GM23338 (cell line): Measurements from ENCODE around the gene DGKE.

Experiments used
- CREB1 ChIP-seq: fragments of 250-450 bp; sonication (Bioruptor Pico); IDR thresholded peaks from 2 replicates; pipeline ENCODE4 v1.5.0; 2020; ENCODE audit warnings: low read depth, mild to moderate bottlenecking, moderate library complexity
- EZH2 ChIP-seq: fragments of 200-600 bp; sonication (generic); IDR thresholded peaks from one replicate; pipeline ENCODE4 v1.8.0; 2017; ENCODE audit warnings: antibody characterized with exemption, mild to moderate bottlenecking, low read depth; ENCODE audit not compliant: unreplicated experiment
- EZH2phosphoT487 ChIP-seq: fragments of 200-600 bp; sonication (generic); IDR thresholded peaks from one replicate; pipeline ENCODE4 v1.8.1; 2018; ENCODE audit warnings: antibody characterized with exemption; ENCODE audit not compliant: unreplicated experiment
- POLR2AphosphoS5 ChIP-seq: IDR thresholded peaks from 2 replicates; pipeline ENCODE4 v1.6.1; 2016; ENCODE audit warnings: antibody characterized with exemption, low read depth
- STAT1 ChIP-seq: IDR thresholded peaks from one replicate; pipeline ENCODE4 v1.6.1; 2016; ENCODE audit warnings: antibody characterized with exemption; ENCODE audit not compliant: unreplicated experiment
- ZNF114 ChIP-seq: fragments of 250-450 bp; sonication (Bioruptor Pico); IDR thresholded peaks from 2 replicates; pipeline ENCODE4 v1.5.0; 2020; ENCODE audit warnings: mild to moderate bottlenecking, moderate library complexity
- ZNF331 ChIP-seq: fragments of 250-450 bp; sonication (Bioruptor Pico); IDR thresholded peaks from 2 replicates; pipeline ENCODE4 v1.5.0; 2020; ENCODE audit warnings: low read depth, mild to moderate bottlenecking, moderate library complexity
- TF ChIP-seq, protein P1 (sequence below), 2 experiments: fragments of 200-600 bp in 1 of 2; sonication (generic) in 1 of 2; conservative IDR thresholded peaks; 2 replicates each; pipeline versions ENCODE4 v1.5.1 to v1.6.1; 2016 to 2017; ENCODE audit warnings: antibody characterized with exemption in 2 of 2, low read depth in 2 of 2, mild to moderate bottlenecking in 2 of 2, moderate library complexity in 1 of 2
- TF ChIP-seq, protein P2 (sequence below): IDR thresholded peaks from one replicate; pipeline ENCODE4 v1.6.1; 2018; ENCODE audit warnings: antibody characterized with exemption; ENCODE audit not compliant: unreplicated experiment
- TF ChIP-seq, protein P3 (sequence below): IDR thresholded peaks from 2 replicates; pipeline ENCODE4 v1.6.1; 2016; ENCODE audit warnings: antibody characterized with exemption

DNA sequence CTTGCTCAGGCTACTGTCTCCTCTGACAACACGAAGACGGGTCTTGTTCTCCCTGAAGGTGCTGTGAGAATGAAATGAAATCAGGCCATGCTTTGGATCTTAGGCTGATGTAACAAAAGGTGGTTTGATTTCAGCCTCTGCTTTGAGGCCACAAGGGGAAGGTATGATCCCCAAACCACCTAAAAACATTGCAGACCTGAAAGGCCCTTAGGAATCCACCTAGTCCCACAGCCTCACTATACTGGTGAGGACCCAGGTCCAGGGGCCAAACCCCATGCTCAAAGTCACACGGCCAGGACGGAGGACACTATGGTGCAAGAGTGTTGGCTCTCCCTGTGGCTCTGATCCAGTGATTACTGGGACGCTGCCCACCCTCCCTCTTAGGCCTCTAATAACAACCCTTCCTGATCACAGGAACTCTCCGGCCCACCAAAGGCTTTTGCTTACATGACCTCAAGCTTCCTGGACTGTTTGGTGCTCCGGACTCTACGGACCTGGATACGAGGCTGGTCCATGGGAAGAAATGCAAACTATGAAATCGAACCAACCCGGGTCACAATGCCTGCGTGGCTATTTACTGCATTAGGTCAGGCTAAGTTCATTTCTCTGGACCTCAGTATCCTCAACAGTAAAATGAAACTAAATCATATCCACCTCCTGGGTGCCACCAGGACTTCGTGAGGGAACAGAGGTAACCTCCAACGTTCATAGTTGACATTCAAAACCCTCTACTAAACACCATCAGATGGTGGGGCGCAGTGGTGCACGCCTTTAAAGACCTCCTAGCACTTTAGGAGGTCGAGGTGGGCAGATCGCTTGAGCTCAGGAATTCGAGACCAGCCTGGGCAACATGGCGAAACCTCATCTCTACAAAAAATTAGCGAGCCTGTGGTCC, 78.4 kb downstream of the DGKE start:
- TF ChIP-seq EZH2phosphoT487 (no peak), ZNF114 (no peak), EZH2 (no peak), POLR2AphosphoS5 (no peak), CREB1 (CRISPR knock-in tag) (no peak), STAT1 (no peak), ZNF331 (CRISPR knock-in tag) (no peak)
- TF ChIP-seq, protein P1, sequence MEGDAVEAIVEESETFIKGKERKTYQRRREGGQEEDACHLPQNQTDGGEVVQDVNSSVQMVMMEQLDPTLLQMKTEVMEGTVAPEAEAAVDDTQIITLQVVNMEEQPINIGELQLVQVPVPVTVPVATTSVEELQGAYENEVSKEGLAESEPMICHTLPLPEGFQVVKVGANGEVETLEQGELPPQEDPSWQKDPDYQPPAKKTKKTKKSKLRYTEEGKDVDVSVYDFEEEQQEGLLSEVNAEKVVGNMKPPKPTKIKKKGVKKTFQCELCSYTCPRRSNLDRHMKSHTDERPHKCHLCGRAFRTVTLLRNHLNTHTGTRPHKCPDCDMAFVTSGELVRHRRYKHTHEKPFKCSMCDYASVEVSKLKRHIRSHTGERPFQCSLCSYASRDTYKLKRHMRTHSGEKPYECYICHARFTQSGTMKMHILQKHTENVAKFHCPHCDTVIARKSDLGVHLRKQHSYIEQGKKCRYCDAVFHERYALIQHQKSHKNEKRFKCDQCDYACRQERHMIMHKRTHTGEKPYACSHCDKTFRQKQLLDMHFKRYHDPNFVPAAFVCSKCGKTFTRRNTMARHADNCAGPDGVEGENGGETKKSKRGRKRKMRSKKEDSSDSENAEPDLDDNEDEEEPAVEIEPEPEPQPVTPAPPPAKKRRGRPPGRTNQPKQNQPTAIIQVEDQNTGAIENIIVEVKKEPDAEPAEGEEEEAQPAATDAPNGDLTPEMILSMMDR (conservative IDR thresholded peaks at IDR 0.05; ENCODE audit: low read depth in 2 of 2): no peak
- TF ChIP-seq, protein P2, sequence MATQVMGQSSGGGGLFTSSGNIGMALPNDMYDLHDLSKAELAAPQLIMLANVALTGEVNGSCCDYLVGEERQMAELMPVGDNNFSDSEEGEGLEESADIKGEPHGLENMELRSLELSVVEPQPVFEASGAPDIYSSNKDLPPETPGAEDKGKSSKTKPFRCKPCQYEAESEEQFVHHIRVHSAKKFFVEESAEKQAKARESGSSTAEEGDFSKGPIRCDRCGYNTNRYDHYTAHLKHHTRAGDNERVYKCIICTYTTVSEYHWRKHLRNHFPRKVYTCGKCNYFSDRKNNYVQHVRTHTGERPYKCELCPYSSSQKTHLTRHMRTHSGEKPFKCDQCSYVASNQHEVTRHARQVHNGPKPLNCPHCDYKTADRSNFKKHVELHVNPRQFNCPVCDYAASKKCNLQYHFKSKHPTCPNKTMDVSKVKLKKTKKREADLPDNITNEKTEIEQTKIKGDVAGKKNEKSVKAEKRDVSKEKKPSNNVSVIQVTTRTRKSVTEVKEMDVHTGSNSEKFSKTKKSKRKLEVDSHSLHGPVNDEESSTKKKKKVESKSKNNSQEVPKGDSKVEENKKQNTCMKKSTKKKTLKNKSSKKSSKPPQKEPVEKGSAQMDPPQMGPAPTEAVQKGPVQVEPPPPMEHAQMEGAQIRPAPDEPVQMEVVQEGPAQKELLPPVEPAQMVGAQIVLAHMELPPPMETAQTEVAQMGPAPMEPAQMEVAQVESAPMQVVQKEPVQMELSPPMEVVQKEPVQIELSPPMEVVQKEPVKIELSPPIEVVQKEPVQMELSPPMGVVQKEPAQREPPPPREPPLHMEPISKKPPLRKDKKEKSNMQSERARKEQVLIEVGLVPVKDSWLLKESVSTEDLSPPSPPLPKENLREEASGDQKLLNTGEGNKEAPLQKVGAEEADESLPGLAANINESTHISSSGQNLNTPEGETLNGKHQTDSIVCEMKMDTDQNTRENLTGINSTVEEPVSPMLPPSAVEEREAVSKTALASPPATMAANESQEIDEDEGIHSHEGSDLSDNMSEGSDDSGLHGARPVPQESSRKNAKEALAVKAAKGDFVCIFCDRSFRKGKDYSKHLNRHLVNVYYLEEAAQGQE: no peak
- TF ChIP-seq, protein P3, sequence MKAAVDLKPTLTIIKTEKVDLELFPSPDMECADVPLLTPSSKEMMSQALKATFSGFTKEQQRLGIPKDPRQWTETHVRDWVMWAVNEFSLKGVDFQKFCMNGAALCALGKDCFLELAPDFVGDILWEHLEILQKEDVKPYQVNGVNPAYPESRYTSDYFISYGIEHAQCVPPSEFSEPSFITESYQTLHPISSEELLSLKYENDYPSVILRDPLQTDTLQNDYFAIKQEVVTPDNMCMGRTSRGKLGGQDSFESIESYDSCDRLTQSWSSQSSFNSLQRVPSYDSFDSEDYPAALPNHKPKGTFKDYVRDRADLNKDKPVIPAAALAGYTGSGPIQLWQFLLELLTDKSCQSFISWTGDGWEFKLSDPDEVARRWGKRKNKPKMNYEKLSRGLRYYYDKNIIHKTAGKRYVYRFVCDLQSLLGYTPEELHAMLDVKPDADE: no peak
